Measurements from ENCODE around the gene B3GNT8.

DNA sequence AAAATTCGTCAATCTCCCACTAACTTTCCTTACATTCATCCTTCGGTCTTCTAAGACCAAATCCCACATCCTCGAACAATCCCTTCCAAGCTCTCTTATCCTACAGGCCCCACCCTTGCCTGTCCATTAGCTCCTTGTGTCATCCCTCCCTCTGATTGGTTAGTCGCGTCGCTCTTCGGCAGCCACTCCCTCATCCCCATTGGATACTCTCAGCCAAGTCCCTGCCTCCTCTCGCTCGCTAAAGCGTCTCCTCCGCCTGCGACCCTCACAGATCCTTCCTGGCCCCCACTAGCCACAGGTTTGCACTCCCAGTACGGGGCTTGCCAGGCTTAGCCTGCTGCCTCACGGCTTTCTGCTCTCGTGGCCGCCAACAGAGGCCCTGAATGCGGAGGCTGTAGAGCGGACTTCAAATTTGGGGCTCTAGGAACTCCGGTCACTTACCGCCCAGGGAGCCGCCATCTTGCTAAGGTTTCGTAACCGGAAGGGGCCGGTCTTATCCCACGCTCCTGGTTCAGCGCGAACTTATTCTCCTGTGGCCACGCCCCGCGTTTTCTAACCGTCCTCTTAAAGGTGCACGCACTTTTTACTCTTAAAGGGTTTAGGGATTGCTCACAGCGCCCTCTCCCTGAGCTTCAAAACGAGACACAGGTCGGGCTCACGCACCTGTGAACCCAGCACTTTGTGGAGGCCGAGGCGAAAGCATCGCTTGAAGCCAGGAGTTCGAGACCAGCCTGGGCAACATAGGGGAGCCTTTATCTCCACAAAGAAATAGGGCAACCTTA lies 12.5 kb upstream of the B3GNT8 start, which contains the start of gene DMAC2:
- TF ChIP-seq, protein P1, sequence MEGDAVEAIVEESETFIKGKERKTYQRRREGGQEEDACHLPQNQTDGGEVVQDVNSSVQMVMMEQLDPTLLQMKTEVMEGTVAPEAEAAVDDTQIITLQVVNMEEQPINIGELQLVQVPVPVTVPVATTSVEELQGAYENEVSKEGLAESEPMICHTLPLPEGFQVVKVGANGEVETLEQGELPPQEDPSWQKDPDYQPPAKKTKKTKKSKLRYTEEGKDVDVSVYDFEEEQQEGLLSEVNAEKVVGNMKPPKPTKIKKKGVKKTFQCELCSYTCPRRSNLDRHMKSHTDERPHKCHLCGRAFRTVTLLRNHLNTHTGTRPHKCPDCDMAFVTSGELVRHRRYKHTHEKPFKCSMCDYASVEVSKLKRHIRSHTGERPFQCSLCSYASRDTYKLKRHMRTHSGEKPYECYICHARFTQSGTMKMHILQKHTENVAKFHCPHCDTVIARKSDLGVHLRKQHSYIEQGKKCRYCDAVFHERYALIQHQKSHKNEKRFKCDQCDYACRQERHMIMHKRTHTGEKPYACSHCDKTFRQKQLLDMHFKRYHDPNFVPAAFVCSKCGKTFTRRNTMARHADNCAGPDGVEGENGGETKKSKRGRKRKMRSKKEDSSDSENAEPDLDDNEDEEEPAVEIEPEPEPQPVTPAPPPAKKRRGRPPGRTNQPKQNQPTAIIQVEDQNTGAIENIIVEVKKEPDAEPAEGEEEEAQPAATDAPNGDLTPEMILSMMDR (IDR thresholded peaks at IDR 0.05) = peak; percentile 68
- peak; percentile 73 for TF ChIP-seq POLR2AphosphoS5 (IDR thresholded peaks at IDR 0.05; ENCODE audit: low read depth, low read length)
- TF ChIP-seq, protein P2, sequence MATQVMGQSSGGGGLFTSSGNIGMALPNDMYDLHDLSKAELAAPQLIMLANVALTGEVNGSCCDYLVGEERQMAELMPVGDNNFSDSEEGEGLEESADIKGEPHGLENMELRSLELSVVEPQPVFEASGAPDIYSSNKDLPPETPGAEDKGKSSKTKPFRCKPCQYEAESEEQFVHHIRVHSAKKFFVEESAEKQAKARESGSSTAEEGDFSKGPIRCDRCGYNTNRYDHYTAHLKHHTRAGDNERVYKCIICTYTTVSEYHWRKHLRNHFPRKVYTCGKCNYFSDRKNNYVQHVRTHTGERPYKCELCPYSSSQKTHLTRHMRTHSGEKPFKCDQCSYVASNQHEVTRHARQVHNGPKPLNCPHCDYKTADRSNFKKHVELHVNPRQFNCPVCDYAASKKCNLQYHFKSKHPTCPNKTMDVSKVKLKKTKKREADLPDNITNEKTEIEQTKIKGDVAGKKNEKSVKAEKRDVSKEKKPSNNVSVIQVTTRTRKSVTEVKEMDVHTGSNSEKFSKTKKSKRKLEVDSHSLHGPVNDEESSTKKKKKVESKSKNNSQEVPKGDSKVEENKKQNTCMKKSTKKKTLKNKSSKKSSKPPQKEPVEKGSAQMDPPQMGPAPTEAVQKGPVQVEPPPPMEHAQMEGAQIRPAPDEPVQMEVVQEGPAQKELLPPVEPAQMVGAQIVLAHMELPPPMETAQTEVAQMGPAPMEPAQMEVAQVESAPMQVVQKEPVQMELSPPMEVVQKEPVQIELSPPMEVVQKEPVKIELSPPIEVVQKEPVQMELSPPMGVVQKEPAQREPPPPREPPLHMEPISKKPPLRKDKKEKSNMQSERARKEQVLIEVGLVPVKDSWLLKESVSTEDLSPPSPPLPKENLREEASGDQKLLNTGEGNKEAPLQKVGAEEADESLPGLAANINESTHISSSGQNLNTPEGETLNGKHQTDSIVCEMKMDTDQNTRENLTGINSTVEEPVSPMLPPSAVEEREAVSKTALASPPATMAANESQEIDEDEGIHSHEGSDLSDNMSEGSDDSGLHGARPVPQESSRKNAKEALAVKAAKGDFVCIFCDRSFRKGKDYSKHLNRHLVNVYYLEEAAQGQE (IDR thresholded peaks at IDR 0.05; ENCODE audit: insufficient read depth in 1 of 2, low read depth in 2 of 2, low read length in 1 of 2) = no peak
- 0 out of 2 replicates have a peak, but pooled peaks have one; percentile 29 for TF ChIP-seq TCF7L2 (IDR thresholded peaks at IDR 0.05; ENCODE audit: low read depth, low read length)
- TF ChIP-seq SIN3A (IDR thresholded peaks at IDR 0.05; ENCODE audit: borderline replicate concordance, insufficient read depth, low read depth, low read length) = no peak; the same call in 1 of the 2 replicates
